KMS-11 (cell line): ENCODE results near the gene PCOLCE2.
"Not testable (repeated sequence)": the region's sequence is repeated elsewhere in the genome, so short reads cannot be mapped to it uniquely, and the experiment has no call there.

Source experiments
- H2AFZ ChIP-seq: fragments of 200-600 bp; sonication (generic); 2 replicates; pipeline ENCODE4 v1.6.1; 2016; ENCODE audit warnings: antibody characterized with exemption, mixed run types, low read depth
- H3K27ac ChIP-seq: fragments of 200-600 bp; sonication (generic); 2 replicates; pipeline ENCODE4 v1.6.1; 2016; ENCODE audit warnings: mild to moderate bottlenecking, mixed run types
- H3K27me3 ChIP-seq: fragments of 200-600 bp; sonication (generic); 2 replicates; pipeline ENCODE4 v1.6.1; 2017; ENCODE audit warnings: mild to moderate bottlenecking, low read depth, mixed run types, moderate library complexity; ENCODE audit not compliant: insufficient read depth
- H3K36me3 ChIP-seq: fragments of 200-600 bp; sonication (generic); 2 replicates; pipeline ENCODE4 v1.6.1; 2017; ENCODE audit warnings: mild to moderate bottlenecking, mixed run types; ENCODE audit not compliant: insufficient read depth
- H3K4me1 ChIP-seq: fragments of 200-600 bp; sonication (generic); 2 replicates; pipeline ENCODE4 v1.6.1; 2016; ENCODE audit warnings: mild to moderate bottlenecking, low read depth, mixed run types; ENCODE audit not compliant: poor library complexity, severe bottlenecking
- H3K4me2 ChIP-seq: fragments of 200-600 bp; sonication (generic); 2 replicates; pipeline ENCODE4 v1.7.0; 2016; ENCODE audit warnings: mild to moderate bottlenecking, mixed run types
- H3K4me3 ChIP-seq: fragments of 200-600 bp; sonication (generic); IDR thresholded peaks from 2 replicates; pipeline ENCODE4 v1.6.1; 2017; ENCODE audit warnings: low read depth, low read length, mixed read lengths; ENCODE audit not compliant: insufficient read depth
- H3K79me2 ChIP-seq: fragments of 200-600 bp; sonication (generic); 2 replicates; pipeline ENCODE4 v1.6.1; 2016; ENCODE audit warnings: low read depth, mixed run types; ENCODE audit not compliant: insufficient read depth
- H3K9ac ChIP-seq: fragments of 200-600 bp; sonication (generic); 2 replicates; pipeline ENCODE4 v1.6.1; 2016; ENCODE audit warnings: mild to moderate bottlenecking, mixed run types
- H4K20me1 ChIP-seq: fragments of 200-600 bp; sonication (generic); 2 replicates; pipeline ENCODE4 v1.6.1; 2016; ENCODE audit warnings: mild to moderate bottlenecking, mixed run types; ENCODE audit not compliant: insufficient read depth
- CTCF ChIP-seq: fragments of 200-600 bp; sonication (generic); conservative IDR thresholded peaks from 2 replicates; pipeline ENCODE4 v1.6.1; 2017; ENCODE audit warnings: low read depth, mild to moderate bottlenecking, antibody characterized with exemption, low read length, moderate library complexity, mixed read lengths

The PCOLCE2 gene

GRCh38 chr3:142875583-142876207 lies 13.2 kb downstream of the PCOLCE2 start:
- Histone ChIP-seq H3K4me2 (no peak overlapping the region), H3K4me1 (no peaks in the 10 kb centered on the region), H4K20me1 (no peaks in the 10 kb centered on the region), H2AFZ (no peak overlapping the region), H3K9ac (no peak overlapping the region), H3K79me2 (no peaks in the 10 kb centered on the region), H3K27ac (no peak overlapping the region), H3K4me3 (no peak overlapping the region), H3K27me3 (no peaks in the 10 kb centered on the region), H3K36me3 (no peaks in the 10 kb centered on the region)
- no peak for TF ChIP-seq CTCF

- Histone ChIP-seq H3K36me3 (no peaks in the 10 kb centered on the region), H3K27me3 (no peaks in the 10 kb centered on the region), H3K4me3 (no peak overlapping the region), H3K4me2 (no peak overlapping the region), H3K9ac (no peak overlapping the region), H3K27ac (no peak overlapping the region), H3K79me2 (no peaks in the 10 kb centered on the region), H3K4me1 (no peaks in the 10 kb centered on the region), H4K20me1 (no peaks in the 10 kb centered on the region), H2AFZ (no peak overlapping the region)
- no peak for TF ChIP-seq CTCF
These were observed 13.8 kb downstream of the PCOLCE2 start for GRCh38 chr3:142875099-142875498.

- not testable (repeated sequence) for H3K79me2 ChIP-seq, H4K20me1 ChIP-seq, H3K36me3 ChIP-seq, H3K9ac ChIP-seq, H3K4me2 ChIP-seq, H3K27me3 ChIP-seq, H3K27ac ChIP-seq, H3K4me3 ChIP-seq, H2AFZ ChIP-seq
- H3K4me1 ChIP-seq, result peaks cover 18% of the 10 kb centered on the region
These were observed 20.5 kb downstream of the PCOLCE2 start for GRCh38 chr3:142868382-142868781.

- Histone ChIP-seq H3K4me2 (no peak overlapping the region), H3K27me3 (no peaks in the 10 kb centered on the region), H3K79me2 (no peaks in the 10 kb centered on the region), H3K4me1 (peaks cover 31% of the 10 kb centered on the region), H3K27ac (no peak overlapping the region), H3K4me3 (no peak overlapping the region), H3K36me3 (no peaks in the 10 kb centered on the region), H2AFZ (no peak overlapping the region), H4K20me1 (no peaks in the 10 kb centered on the region), H3K9ac (no peak overlapping the region)
- no peak for TF ChIP-seq CTCF
These were observed 21.8 kb downstream of the PCOLCE2 start for GRCh38 chr3:142866841-142867631.
